DND-41 (cell line): Measurements from ENCODE around the gene ATP8A2.

ENCODE experiments used
- ATAC-seq: fragments of 200-7000 bp; cut with Tn5 transposase; 3 replicates; pipeline ENCODE4 v1.9.1; 2021; ENCODE audit warnings: low read depth; ENCODE audit not compliant: insufficient read depth
- DNase-seq: peaks from one replicate; pipeline ENCODE4 v3.0.0-alpha.2; 2020
- H2AFZ ChIP-seq: 2 replicates; pipeline ENCODE4 v1.6.0; 2012; ENCODE audit warnings: low read depth, low read length
- H3K27ac ChIP-seq: 2 replicates; pipeline ENCODE4 v1.5.1; 2012; ENCODE audit warnings: low read length, inconsistent platforms
- H3K27me3 ChIP-seq: fragments of 200-600 bp; sonication (generic); 2 replicates; pipeline ENCODE4 v1.6.0; 2012; ENCODE audit warnings: low read length, mild to moderate bottlenecking, inconsistent platforms; ENCODE audit not compliant: insufficient read depth, poor library complexity
- H3K36me3 ChIP-seq: 2 replicates; pipeline ENCODE4 v1.5.1; 2012; ENCODE audit warnings: low read length, inconsistent platforms; ENCODE audit not compliant: insufficient read depth
- H3K4me1 ChIP-seq: 2 replicates; pipeline ENCODE4 v1.5.1; 2012; ENCODE audit warnings: mild to moderate bottlenecking, low read length; ENCODE audit not compliant: insufficient read depth
- H3K4me2 ChIP-seq: 2 replicates; pipeline ENCODE4 v1.6.0; 2012; ENCODE audit warnings: mild to moderate bottlenecking, moderate library complexity, low read length, inconsistent platforms; ENCODE audit not compliant: insufficient read depth
- H3K4me3 ChIP-seq, 2 experiments: fragments of 200-600 bp in 1 of 2; shearing (Covaris generic) in 1 of 2; 2 replicates each; pipeline ENCODE4 v1.5.1; 2012 to 2016; ENCODE audit warnings: inconsistent platforms in 2 of 2, low read length in 2 of 2, mild to moderate bottlenecking in 2 of 2, low read depth in 1 of 2, moderate library complexity in 1 of 2
- H3K79me2 ChIP-seq: 2 replicates; pipeline ENCODE4 v1.6.0; 2012; ENCODE audit warnings: low read length, inconsistent platforms; ENCODE audit not compliant: insufficient read depth
- H3K9ac ChIP-seq: 2 replicates; pipeline ENCODE4 v1.6.0; 2012; ENCODE audit warnings: low read depth, mild to moderate bottlenecking, inconsistent platforms, low read length, moderate library complexity
- H3K9me3 ChIP-seq: 2 replicates; pipeline ENCODE4 v1.5.1; 2012; ENCODE audit warnings: low read length, moderate library complexity, mild to moderate bottlenecking, inconsistent platforms; ENCODE audit not compliant: insufficient read depth, severe bottlenecking
- H4K20me1 ChIP-seq: 2 replicates; pipeline ENCODE4 v1.6.0; 2012; ENCODE audit warnings: low read length; ENCODE audit not compliant: insufficient read depth
- EZH2 ChIP-seq: IDR thresholded peaks from 3 replicates; pipeline ENCODE4 v1.6.1; 2012; ENCODE audit warnings: borderline replicate concordance, low read depth, mild to moderate bottlenecking, moderate library complexity, low read length, inconsistent platforms; ENCODE audit not compliant: severe bottlenecking
- TF ChIP-seq, protein P1 (sequence below): IDR thresholded peaks from 2 replicates; pipeline ENCODE4 v1.5.1; 2012; ENCODE audit warnings: borderline replicate concordance, low read length, moderate library complexity, mild to moderate bottlenecking; ENCODE audit not compliant: poor library complexity, severe bottlenecking; ENCODE audit errors: extremely low read depth

The ATP8A2 gene

DNA sequence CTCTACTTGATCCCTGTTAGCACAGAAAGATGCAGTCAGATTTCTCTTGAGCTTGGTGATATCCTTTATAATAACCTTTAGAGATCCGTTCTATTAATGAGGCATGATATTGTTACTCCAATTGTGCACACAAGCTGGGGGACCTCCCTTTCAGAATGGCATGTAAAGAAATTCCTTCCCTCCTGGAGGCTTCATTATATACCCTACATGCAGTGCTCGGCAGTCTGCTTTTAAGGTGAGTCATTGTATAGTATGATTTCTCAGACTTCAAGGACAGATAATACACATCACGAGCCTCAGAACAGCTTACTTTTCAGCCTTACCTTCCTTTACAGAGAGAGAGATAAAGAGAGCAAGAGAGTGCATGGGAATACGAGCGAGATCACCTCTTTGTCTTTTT lies 261.3 kb downstream of the ATP8A2 start:
- H3K4me3 ChIP-seq, result no peak overlapping the region
- TF ChIP-seq, protein P1, sequence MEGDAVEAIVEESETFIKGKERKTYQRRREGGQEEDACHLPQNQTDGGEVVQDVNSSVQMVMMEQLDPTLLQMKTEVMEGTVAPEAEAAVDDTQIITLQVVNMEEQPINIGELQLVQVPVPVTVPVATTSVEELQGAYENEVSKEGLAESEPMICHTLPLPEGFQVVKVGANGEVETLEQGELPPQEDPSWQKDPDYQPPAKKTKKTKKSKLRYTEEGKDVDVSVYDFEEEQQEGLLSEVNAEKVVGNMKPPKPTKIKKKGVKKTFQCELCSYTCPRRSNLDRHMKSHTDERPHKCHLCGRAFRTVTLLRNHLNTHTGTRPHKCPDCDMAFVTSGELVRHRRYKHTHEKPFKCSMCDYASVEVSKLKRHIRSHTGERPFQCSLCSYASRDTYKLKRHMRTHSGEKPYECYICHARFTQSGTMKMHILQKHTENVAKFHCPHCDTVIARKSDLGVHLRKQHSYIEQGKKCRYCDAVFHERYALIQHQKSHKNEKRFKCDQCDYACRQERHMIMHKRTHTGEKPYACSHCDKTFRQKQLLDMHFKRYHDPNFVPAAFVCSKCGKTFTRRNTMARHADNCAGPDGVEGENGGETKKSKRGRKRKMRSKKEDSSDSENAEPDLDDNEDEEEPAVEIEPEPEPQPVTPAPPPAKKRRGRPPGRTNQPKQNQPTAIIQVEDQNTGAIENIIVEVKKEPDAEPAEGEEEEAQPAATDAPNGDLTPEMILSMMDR, result no peak
- TF ChIP-seq EZH2, result no peak
- H3K4me1 ChIP-seq, result no peaks in the 10 kb centered on the region
- H3K4me2 ChIP-seq, result no peak overlapping the region
- no peaks in the 10 kb centered on the region for H3K79me2 ChIP-seq
- H2AFZ ChIP-seq, result no peak overlapping the region
- no peak for DNase-seq
- no peaks in the 10 kb centered on the region for H3K9me3 ChIP-seq
- H3K27me3 ChIP-seq, result no peaks in the 10 kb centered on the region
- no peaks in the 10 kb centered on the region for H3K36me3 ChIP-seq
- H4K20me1 ChIP-seq, result no peaks in the 10 kb centered on the region
- no peak for ATAC-seq
- H3K9ac ChIP-seq, result no peak overlapping the region
- no peak overlapping the region for H3K27ac ChIP-seq

DNA sequence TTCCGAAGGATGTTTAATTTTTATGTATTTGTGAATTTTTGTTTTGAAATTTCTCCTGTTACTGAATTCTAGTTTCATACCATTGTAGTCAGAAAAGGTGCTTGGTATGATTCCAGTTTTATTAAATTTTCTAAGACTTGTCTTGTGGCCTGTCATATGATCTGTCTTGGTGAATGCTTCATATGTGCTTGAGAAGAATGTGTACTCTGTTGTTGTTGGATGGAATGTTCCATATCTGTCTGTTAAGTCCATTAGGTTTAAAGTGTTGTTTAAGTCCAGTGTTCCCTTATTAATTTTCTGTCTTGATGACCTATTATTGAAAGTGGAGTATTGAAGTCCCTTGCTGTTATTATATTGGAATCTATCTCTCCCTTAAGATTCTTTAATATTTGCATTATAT lies 273.9 kb downstream of the ATP8A2 start:
- H3K27ac ChIP-seq, result no peak overlapping the region
- H3K79me2 ChIP-seq, result no peaks in the 10 kb centered on the region
- H3K4me1 ChIP-seq, result no peaks in the 10 kb centered on the region
- no peak overlapping the region for H3K9ac ChIP-seq
- H3K4me2 ChIP-seq, result no peak overlapping the region
- DNase-seq (no peak), ATAC-seq (no peak)
- H3K9me3 ChIP-seq, result peaks cover 7% of the 10 kb centered on the region
- H3K4me3 ChIP-seq, result no peak overlapping the region
- H3K27me3 ChIP-seq, result no peaks in the 10 kb centered on the region
- H2AFZ ChIP-seq, result no peak overlapping the region
- no peaks in the 10 kb centered on the region for H3K36me3 ChIP-seq
- no peaks in the 10 kb centered on the region for H4K20me1 ChIP-seq
- no peak for TF ChIP-seq EZH2
- TF ChIP-seq, protein P1, result no peak

DNA sequence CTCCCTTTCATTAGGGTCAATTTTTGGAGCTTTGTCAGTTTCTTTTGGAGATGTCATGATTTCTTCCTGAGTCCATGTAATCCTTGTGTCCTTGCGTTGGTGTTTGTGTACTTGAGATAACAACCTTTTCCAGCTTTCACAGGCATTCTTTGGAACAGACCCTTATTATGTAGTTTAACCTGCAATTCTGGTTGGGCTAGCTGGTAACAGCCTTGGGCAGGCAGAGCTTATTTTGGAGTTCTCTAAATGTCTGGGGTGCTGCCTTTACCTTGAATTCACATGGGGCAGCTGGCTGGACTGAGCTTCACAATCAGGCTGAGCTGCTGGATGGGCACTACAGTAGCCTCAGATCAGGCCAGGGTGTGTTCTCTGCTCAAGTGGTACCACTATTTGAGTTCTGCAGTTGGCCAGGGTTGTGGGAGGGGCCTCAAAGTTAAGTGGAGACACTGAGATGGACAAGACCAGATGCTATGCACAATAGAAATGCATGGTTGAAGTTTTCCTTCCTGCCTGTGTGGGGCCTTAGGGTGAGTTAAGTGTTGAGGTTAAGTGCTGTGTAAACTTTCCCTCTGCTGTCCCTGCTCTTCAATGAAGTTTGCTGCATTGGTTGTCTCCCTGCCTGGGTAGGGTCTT lies 277.3 kb downstream of the ATP8A2 start:
- peaks cover 5% of the 10 kb centered on the region for H3K9me3 ChIP-seq
- no peak overlapping the region for H2AFZ ChIP-seq
- H3K36me3 ChIP-seq, result no peaks in the 10 kb centered on the region
- H4K20me1 ChIP-seq, result no peaks in the 10 kb centered on the region
- DNase-seq (no peak), ATAC-seq (no peak)
- no peaks in the 10 kb centered on the region for H3K27me3 ChIP-seq
- no peak overlapping the region for H3K4me2 ChIP-seq
- H3K4me3 ChIP-seq, result no peak overlapping the region
- H3K79me2 ChIP-seq, result no peaks in the 10 kb centered on the region
- no peaks in the 10 kb centered on the region for H3K4me1 ChIP-seq
- TF ChIP-seq EZH2, result no peak
- TF ChIP-seq, protein P1, result no peak
- no peak overlapping the region for H3K9ac ChIP-seq
- no peak overlapping the region for H3K27ac ChIP-seq
